Activated CD8-positive, alpha-beta T cell treated with anti-CD3 and anti-CD28 coated beads for 36 hours (primary cell): ENCODE results near the gene PLEKHA6. TPM values are rescaled to one million over a fixed set of nuclear protein-coding genes. Genes with fewer than 3 reads are reported as not detected.

Experiments
- ATAC-seq: fragments of 200-7000 bp; cut with Tn5 transposase; one replicate; pipeline ENCODE4 v1.10.0; 2021; ENCODE audit warnings: mild to moderate bottlenecking, moderate library complexity
- CTCF ChIA-PET: fragments of 350-600 bp; sonication (Branson Sonifier 250); formaldehyde crosslinking; loops from one replicate; lab custom pipeline; 2021; ENCODE audit warnings: antibody characterized with exemption; lab: Charles Lee
- POLR2A ChIA-PET: fragments of 350-600 bp; sonication (Branson Sonifier 250); formaldehyde crosslinking; loops from one replicate; lab custom pipeline; 2021; ENCODE audit warnings: antibody characterized with exemption; lab: Charles Lee
- DNase-seq: peaks from one replicate; pipeline ENCODE4 v3.0.0-alpha.2; 2020
- H3K27ac Mint-ChIP-seq: one replicate; pipeline ENCODE4 v1.8.0; 2021; ENCODE audit warnings: mild to moderate bottlenecking, mixed read lengths
- H3K27me3 Mint-ChIP-seq: one replicate; pipeline ENCODE4 v1.8.0; 2021; ENCODE audit warnings: mixed read lengths
- H3K36me3 Mint-ChIP-seq: one replicate; pipeline ENCODE4 v1.8.0; 2021; ENCODE audit warnings: low read depth, mixed read lengths
- H3K4me1 Mint-ChIP-seq: one replicate; pipeline ENCODE4 v1.8.0; 2021; ENCODE audit warnings: low read depth, mixed read lengths
- H3K4me3 Mint-ChIP-seq: one replicate; pipeline ENCODE4 v1.8.0; 2021; ENCODE audit warnings: mild to moderate bottlenecking, moderate library complexity, mixed read lengths
- H3K9me3 Mint-ChIP-seq: one replicate; pipeline ENCODE4 v1.8.0; 2021; ENCODE audit warnings: mixed read lengths
- CTCF ChIP-seq: fragments of 200-600 bp; IDR thresholded peaks from one replicate; pipeline ENCODE4 v1.8.0; 2022; ENCODE audit warnings: antibody characterized with exemption, mild to moderate bottlenecking
- intact Hi-C: fragments of 100-400 bp; cut with micrococcal nuclease; formaldehyde crosslinking; loops from one replicate; pipeline ENCODE4 v1.10.0; 2022
- total RNA-seq, 2 experiments: library from RNA; stranded (reverse); gene quantifications; one replicate each; pipeline ENCODE4 v1.2.3, GENCODE V29; 2021

The PLEKHA6 gene
- total RNA-seq, 2 experiments from 2014 or later, result 3.0 to 3.7 TPM

GRCh38 chr1:204343247-204343646, 16.5 kb downstream of the PLEKHA6 start:
- Mint-ChIP-seq H3K36me3 (no peaks in the 10 kb centered on the region), H3K27me3 (peaks cover 4% of the 10 kb centered on the region), H3K27ac (no peak overlapping the region), H3K9me3 (no peaks in the 10 kb centered on the region), H3K4me1 (peaks cover 7% of the 10 kb centered on the region), H3K4me3 (no peak overlapping the region)
- no peak for DNase-seq
- ChIA-PET POLR2A (interaction anchor here (0.8 to 1.4 kb wide), 3 partner anchors 10 to 79 kb away, joined by 3 read pairs; no protein-coding TSS in a partner anchor), CTCF (interaction anchor here (0.7 to 3.8 kb wide), 7 partner anchors 11 to 137 kb away, joined by 3 to 14 read pairs (median 4); partner anchors contain the start of gene PLEKHA6)
- ATAC-seq, result no peak
- intact Hi-C loops, result no loop called here
- no peak for TF ChIP-seq CTCF

- peaks cover 4% of the 10 kb centered on the region for H3K27me3 Mint-ChIP-seq
- CTCF ChIA-PET, result interaction anchor here (1.0 to 3.8 kb wide), 6 partner anchors 17 to 180 kb away, joined by 3 to 14 read pairs (median 7); partner anchors contain the start of gene PLEKHA6
- intact Hi-C loops, result no loop called here
- no peak for TF ChIP-seq CTCF
- POLR2A ChIA-PET, result interaction anchor here (1.0 kb wide), 1 partner anchor 78 kb away, joined by 3 read pairs; no protein-coding TSS in a partner anchor
- no peak overlapping the region for H3K27ac Mint-ChIP-seq
- H3K36me3 Mint-ChIP-seq, result no peaks in the 10 kb centered on the region
- DNase-seq (no peak), ATAC-seq (no peak)
- no peak overlapping the region for H3K4me3 Mint-ChIP-seq
- no peaks in the 10 kb centered on the region for H3K9me3 Mint-ChIP-seq
- peaks cover 7% of the 10 kb centered on the region for H3K4me1 Mint-ChIP-seq
These were observed 17.4 kb downstream of the PLEKHA6 start for GRCh38 chr1:204342310-204342709.

- Mint-ChIP-seq H3K4me1 (peaks cover 7% of the 10 kb centered on the region), H3K27ac (no peak overlapping the region), H3K4me3 (no peak overlapping the region), H3K36me3 (no peaks in the 10 kb centered on the region), H3K27me3 (peaks cover 4% of the 10 kb centered on the region), H3K9me3 (no peaks in the 10 kb centered on the region)
- intact Hi-C loops, result no loop called here
- TF ChIP-seq CTCF, result no peak
- ChIA-PET CTCF (interaction anchor here (1.0 to 3.8 kb wide), 4 partner anchors 22 to 179 kb away, joined by 3 to 14 read pairs (median 10); no protein-coding TSS in a partner anchor), POLR2A (interaction anchor here (1.2 kb wide), 1 partner anchor 22 kb away, joined by 3 read pairs; no protein-coding TSS in a partner anchor)
- ATAC-seq (no peak), DNase-seq (no peak)
These were observed 18.3 kb downstream of the PLEKHA6 start for GRCh38 chr1:204341380-204341779.

GRCh38 chr1:204340081-204340889, 19.4 kb downstream of the PLEKHA6 start:
- Mint-ChIP-seq H3K4me3 (no peak overlapping the region), H3K9me3 (no peaks in the 10 kb centered on the region), H3K4me1 (peaks cover 2% of the 10 kb centered on the region), H3K36me3 (no peaks in the 10 kb centered on the region), H3K27ac (no peak overlapping the region), H3K27me3 (peaks cover 4% of the 10 kb centered on the region)
- DNase-seq, result no peak
- TF ChIP-seq CTCF, result no peak
- POLR2A ChIA-PET, result interaction anchor here (1.0 to 1.2 kb wide), 2 partner anchors 10 to 23 kb away, joined by 3 to 4 read pairs; no protein-coding TSS in a partner anchor
- intact Hi-C loops, result no loop called here
- no peak for ATAC-seq
- CTCF ChIA-PET, result interaction anchor here (1.7 to 3.8 kb wide), 3 partner anchors 24 to 134 kb away, joined by 8 to 14 read pairs (median 11); no protein-coding TSS in a partner anchor
